Mesothelial cell of epicardium (in vitro differentiated cells): ENCODE data around the gene PRICKLE1. TPM values are rescaled to one million over a fixed set of nuclear protein-coding genes. Genes with fewer than 3 reads are reported as not detected.

Experiments
- DNase-seq, 2 experiments: peaks; one replicate each; pipeline ENCODE4 v3.0.0; 2021; ENCODE audit warnings: low spot score in 2 of 2; ENCODE audit not compliant: unreplicated experiment in 2 of 2
- H3K27ac Mint-ChIP-seq: 2 replicates; pipeline ENCODE4 v1.8.0; 2021; ENCODE audit warnings: mixed read lengths
- H3K27me3 Mint-ChIP-seq: 2 replicates; pipeline ENCODE4 v1.8.0; 2021; ENCODE audit warnings: low read depth, mixed read lengths
- H3K36me3 Mint-ChIP-seq: 2 replicates; pipeline ENCODE4 v1.8.0; 2021; ENCODE audit warnings: mixed read lengths
- H3K4me1 Mint-ChIP-seq: 2 replicates; pipeline ENCODE4 v1.8.0; 2021; ENCODE audit warnings: mixed read lengths
- H3K4me3 Mint-ChIP-seq: 2 replicates; pipeline ENCODE4 v1.8.0; 2021; ENCODE audit warnings: mild to moderate bottlenecking, moderate library complexity, mixed read lengths
- H3K9me3 Mint-ChIP-seq: 2 replicates; pipeline ENCODE4 v1.8.0; 2021; ENCODE audit warnings: mixed read lengths
- total RNA-seq: library from RNA; stranded (reverse); gene quantifications from 3 replicates; pipeline ENCODE4 v1.2.1, GENCODE V29; 2021
- TF ChIP-seq, protein P1 (sequence below): fragments of 200-600 bp; sonication (generic); IDR thresholded peaks from one replicate; pipeline ENCODE4 v1.5.0; 2021; ENCODE audit warnings: antibody characterized with exemption; ENCODE audit not compliant: unreplicated experiment

Gene PRICKLE1
- total RNA-seq, 1 donor from 2014 or later: 79.4 TPM

- no peak for DNase-seq
- TF ChIP-seq, protein P1, sequence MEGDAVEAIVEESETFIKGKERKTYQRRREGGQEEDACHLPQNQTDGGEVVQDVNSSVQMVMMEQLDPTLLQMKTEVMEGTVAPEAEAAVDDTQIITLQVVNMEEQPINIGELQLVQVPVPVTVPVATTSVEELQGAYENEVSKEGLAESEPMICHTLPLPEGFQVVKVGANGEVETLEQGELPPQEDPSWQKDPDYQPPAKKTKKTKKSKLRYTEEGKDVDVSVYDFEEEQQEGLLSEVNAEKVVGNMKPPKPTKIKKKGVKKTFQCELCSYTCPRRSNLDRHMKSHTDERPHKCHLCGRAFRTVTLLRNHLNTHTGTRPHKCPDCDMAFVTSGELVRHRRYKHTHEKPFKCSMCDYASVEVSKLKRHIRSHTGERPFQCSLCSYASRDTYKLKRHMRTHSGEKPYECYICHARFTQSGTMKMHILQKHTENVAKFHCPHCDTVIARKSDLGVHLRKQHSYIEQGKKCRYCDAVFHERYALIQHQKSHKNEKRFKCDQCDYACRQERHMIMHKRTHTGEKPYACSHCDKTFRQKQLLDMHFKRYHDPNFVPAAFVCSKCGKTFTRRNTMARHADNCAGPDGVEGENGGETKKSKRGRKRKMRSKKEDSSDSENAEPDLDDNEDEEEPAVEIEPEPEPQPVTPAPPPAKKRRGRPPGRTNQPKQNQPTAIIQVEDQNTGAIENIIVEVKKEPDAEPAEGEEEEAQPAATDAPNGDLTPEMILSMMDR: no peak
- H3K4me3 Mint-ChIP-seq: peak overlapping the region; percentile 91
- H3K27ac Mint-ChIP-seq: peak overlapping the region; percentile 95
- no peaks in the 10 kb centered on the region for H3K27me3 Mint-ChIP-seq
- H3K4me1 Mint-ChIP-seq: peaks cover 78% of the 10 kb centered on the region
- H3K36me3 Mint-ChIP-seq: no peaks in the 10 kb centered on the region
- H3K9me3 Mint-ChIP-seq: no peaks in the 10 kb centered on the region
Measured at GRCh38 chr12:42482041-42482747, 107.4 kb downstream of the PRICKLE1 start.

DNA sequence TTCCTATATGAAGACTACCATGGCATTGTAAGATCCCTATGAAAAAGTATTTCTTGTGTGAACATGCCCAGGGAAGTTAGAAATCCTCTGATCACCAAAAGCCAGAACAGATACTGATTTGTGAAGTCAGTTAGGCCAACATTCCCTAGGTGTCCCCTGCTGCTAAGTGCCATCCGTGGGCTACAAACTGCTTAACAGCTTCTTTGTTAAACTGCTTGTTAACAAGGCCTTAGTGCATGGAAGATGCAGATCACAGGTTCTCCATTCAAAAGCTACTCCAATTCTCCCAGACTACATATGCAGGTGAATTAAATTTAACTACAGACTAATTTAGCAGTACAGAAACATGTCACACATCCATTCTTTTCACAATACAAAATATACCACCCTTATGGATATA, 108.2 kb downstream of the PRICKLE1 start:
- H3K4me3 Mint-ChIP-seq: peak overlapping the region; percentile 91
- H3K27me3 Mint-ChIP-seq: no peaks in the 10 kb centered on the region
- peak overlapping the region; percentile 95 for H3K27ac Mint-ChIP-seq
- peaks cover 70% of the 10 kb centered on the region for H3K4me1 Mint-ChIP-seq
- no peaks in the 10 kb centered on the region for H3K9me3 Mint-ChIP-seq
- TF ChIP-seq, protein P1: no peak
- H3K36me3 Mint-ChIP-seq: no peaks in the 10 kb centered on the region
- DNase-seq: no peak

DNA sequence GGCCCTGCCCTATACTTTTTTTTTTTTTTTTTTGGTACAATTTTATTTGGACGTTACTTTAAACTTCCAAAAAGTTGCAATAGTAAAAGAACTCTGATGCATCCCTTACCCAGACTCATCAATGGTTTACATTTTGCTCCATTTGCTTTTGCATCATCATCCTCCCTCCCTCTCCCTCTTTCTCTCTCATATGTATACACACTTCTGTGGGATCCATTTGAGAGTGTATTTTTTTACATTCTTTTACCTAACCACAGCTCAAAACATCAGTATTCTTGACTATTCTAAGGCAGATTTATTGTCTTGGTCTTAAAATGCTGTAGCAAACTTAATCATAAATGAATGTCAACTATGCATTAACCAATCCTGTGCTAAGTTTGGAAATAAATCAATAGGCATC, 111.6 kb downstream of the PRICKLE1 start:
- no peaks in the 10 kb centered on the region for H3K36me3 Mint-ChIP-seq
- peak overlapping the region; percentile 52 for H3K27ac Mint-ChIP-seq
- no peak overlapping the region for H3K4me3 Mint-ChIP-seq
- DNase-seq: no peak
- H3K4me1 Mint-ChIP-seq: peaks cover 67% of the 10 kb centered on the region
- H3K9me3 Mint-ChIP-seq: no peaks in the 10 kb centered on the region
- TF ChIP-seq, protein P1: no peak
- no peaks in the 10 kb centered on the region for H3K27me3 Mint-ChIP-seq

DNA sequence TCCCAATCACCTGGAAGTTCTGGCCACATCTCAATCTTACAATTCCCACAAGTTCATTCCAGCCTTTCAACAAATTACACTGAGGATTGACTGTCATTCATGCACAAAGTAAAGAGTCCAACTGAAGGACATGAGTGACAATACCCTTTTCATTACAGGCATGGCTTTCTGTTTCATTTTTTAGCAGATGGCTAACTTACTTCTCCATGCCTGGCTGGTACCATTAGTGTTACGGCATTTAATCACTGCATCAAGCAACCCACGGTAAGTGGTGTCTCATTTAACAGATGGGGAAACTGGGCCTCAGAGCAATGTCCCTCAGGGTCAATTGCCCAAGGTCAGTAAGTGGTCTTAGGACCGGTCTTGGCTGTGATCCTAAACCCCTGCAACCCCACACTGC, 114.4 kb downstream of the PRICKLE1 start:
- no peak for DNase-seq
- no peaks in the 10 kb centered on the region for H3K9me3 Mint-ChIP-seq
- no peak overlapping the region for H3K4me3 Mint-ChIP-seq
- H3K4me1 Mint-ChIP-seq: peaks cover 67% of the 10 kb centered on the region
- H3K36me3 Mint-ChIP-seq: peaks cover 7% of the 10 kb centered on the region
- peak overlapping the region; percentile 49 for H3K27ac Mint-ChIP-seq
- H3K27me3 Mint-ChIP-seq: no peaks in the 10 kb centered on the region
- TF ChIP-seq, protein P1: no peak

GRCh38 chr12:42474391-42474790, 115.2 kb downstream of the PRICKLE1 start:
- peaks cover 12% of the 10 kb centered on the region for H3K36me3 Mint-ChIP-seq
- H3K27ac Mint-ChIP-seq: peak overlapping the region; percentile 5
- H3K4me1 Mint-ChIP-seq: peaks cover 67% of the 10 kb centered on the region
- no peaks in the 10 kb centered on the region for H3K27me3 Mint-ChIP-seq
- DNase-seq: no peak
- H3K9me3 Mint-ChIP-seq: no peaks in the 10 kb centered on the region
- H3K4me3 Mint-ChIP-seq: no peak overlapping the region
- TF ChIP-seq, protein P1: no peak

- H3K4me3 Mint-ChIP-seq: no peak overlapping the region
- no peak for DNase-seq
- no peaks in the 10 kb centered on the region for H3K27me3 Mint-ChIP-seq
- H3K4me1 Mint-ChIP-seq: peaks cover 67% of the 10 kb centered on the region
- TF ChIP-seq, protein P1: no peak
- peaks cover 21% of the 10 kb centered on the region for H3K36me3 Mint-ChIP-seq
- peak overlapping the region; percentile 31 for H3K27ac Mint-ChIP-seq
- no peaks in the 10 kb centered on the region for H3K9me3 Mint-ChIP-seq
Measured at GRCh38 chr12:42473561-42473960, 116.0 kb downstream of the PRICKLE1 start.
